Ishikawa (cell line): Measurements from ENCODE around the gene MLLT1.

Experiments used
- CEBPB ChIP-seq: IDR thresholded peaks from 2 replicates; pipeline ENCODE4 v1.6.1; 2012
- CREB1 ChIP-seq: IDR thresholded peaks from 2 replicates; pipeline ENCODE4 v1.6.1; 2012; ENCODE audit warnings: low read depth
- EGR1 ChIP-seq: IDR thresholded peaks from 2 replicates; pipeline ENCODE4 v1.6.1; 2012
- EP300 ChIP-seq: IDR thresholded peaks from 2 replicates; pipeline ENCODE4 v1.6.1; 2012; ENCODE audit warnings: borderline replicate concordance
- FOXM1 ChIP-seq: IDR thresholded peaks from 2 replicates; pipeline ENCODE4 v1.6.1; 2012; ENCODE audit warnings: low read depth, borderline replicate concordance
- MAX ChIP-seq: IDR thresholded peaks from 2 replicates; pipeline ENCODE4 v1.6.1; 2012
- NFIC ChIP-seq: IDR thresholded peaks from 2 replicates; pipeline ENCODE4 v1.6.1; 2012
- RAD21 ChIP-seq: IDR thresholded peaks from 2 replicates; pipeline ENCODE4 v1.6.1; 2012; ENCODE audit warnings: low read depth
- REST ChIP-seq: IDR thresholded peaks from 2 replicates; pipeline ENCODE4 v1.6.1; 2012; ENCODE audit warnings: low read depth, mild to moderate bottlenecking
- TAF1 ChIP-seq: IDR thresholded peaks from 2 replicates; pipeline ENCODE4 v1.6.1; 2012; ENCODE audit warnings: low read depth, mild to moderate bottlenecking
- TCF12 ChIP-seq: IDR thresholded peaks from 2 replicates; pipeline ENCODE4 v1.6.1; 2012; ENCODE audit warnings: low read depth
- TEAD4 ChIP-seq: IDR thresholded peaks from 2 replicates; pipeline ENCODE4 v1.6.1; 2012
- USF1 ChIP-seq: IDR thresholded peaks from 2 replicates; pipeline ENCODE4 v1.6.1; 2012
- YY1 ChIP-seq: IDR thresholded peaks from 2 replicates; pipeline ENCODE4 v1.6.1; 2012; ENCODE audit warnings: low read depth
- ZBTB7A ChIP-seq: IDR thresholded peaks from 2 replicates; pipeline ENCODE4 v1.6.1; 2012; ENCODE audit warnings: low read depth

The MLLT1 gene

GRCh38 chr19:6196361-6196760, 83.4 kb downstream of the MLLT1 start:
- TF ChIP-seq NFIC = no peak

- TF ChIP-seq TAF1 (no peak), TEAD4 (no peak), TCF12 (no peak)
Observed at GRCh38 chr19:6188811-6189210, 91.0 kb downstream of the MLLT1 start.

GRCh38 chr19:6187374-6187773, 92.4 kb downstream of the MLLT1 start:
- no peak for TF ChIP-seq TCF12
- no peak for TF ChIP-seq FOXM1
- no peak for TF ChIP-seq YY1
- no peak for TF ChIP-seq ZBTB7A
- no peak for TF ChIP-seq MAX
- no peak for TF ChIP-seq NFIC
- TF ChIP-seq RAD21 = no peak

GRCh38 chr19:6185835-6186834, 93.6 kb downstream of the MLLT1 start:
- TF ChIP-seq RAD21 = no peak
- no peak for TF ChIP-seq YY1
- no peak for TF ChIP-seq TAF1
- TF ChIP-seq CEBPB = no peak
- TF ChIP-seq EGR1 = no peak

- TF ChIP-seq EGR1 = no peak
- no peak for TF ChIP-seq TAF1
- no peak for TF ChIP-seq YY1
- TF ChIP-seq RAD21 = no peak
- TF ChIP-seq USF1 = no peak
- no peak for TF ChIP-seq CREB1
- no peak for TF ChIP-seq MAX
- TF ChIP-seq FOXM1 = no peak
- TF ChIP-seq TCF12 = no peak
- TF ChIP-seq NFIC = no peak
- TF ChIP-seq CEBPB = no peak
- TF ChIP-seq EP300 = no peak
- no peak for TF ChIP-seq TEAD4
- TF ChIP-seq ZBTB7A = no peak
- no peak for TF ChIP-seq REST
Observed at GRCh38 chr19:6185093-6185834, 94.5 kb downstream of the MLLT1 start.

GRCh38 chr19:6181119-6181518, 98.7 kb downstream of the MLLT1 start:
- no peak for TF ChIP-seq TCF12
- TF ChIP-seq NFIC = no peak
- no peak for TF ChIP-seq EGR1
- no peak for TF ChIP-seq REST
- no peak for TF ChIP-seq CREB1
- TF ChIP-seq ZBTB7A = no peak
- TF ChIP-seq FOXM1 = no peak
- TF ChIP-seq EP300 = no peak

GRCh38 chr19:6173190-6173589, 106.6 kb downstream of the MLLT1 start:
- TF ChIP-seq EGR1 (no peak), TAF1 (no peak), REST (no peak), FOXM1 (no peak), NFIC (no peak), EP300 (no peak), YY1 (no peak), USF1 (no peak), TEAD4 (no peak), CEBPB (no peak), TCF12 (no peak), ZBTB7A (no peak), RAD21 (no peak), MAX (no peak), CREB1 (no peak)
